ENCODE data around the gene MGRN1.

MGRN1 gene

DNA sequence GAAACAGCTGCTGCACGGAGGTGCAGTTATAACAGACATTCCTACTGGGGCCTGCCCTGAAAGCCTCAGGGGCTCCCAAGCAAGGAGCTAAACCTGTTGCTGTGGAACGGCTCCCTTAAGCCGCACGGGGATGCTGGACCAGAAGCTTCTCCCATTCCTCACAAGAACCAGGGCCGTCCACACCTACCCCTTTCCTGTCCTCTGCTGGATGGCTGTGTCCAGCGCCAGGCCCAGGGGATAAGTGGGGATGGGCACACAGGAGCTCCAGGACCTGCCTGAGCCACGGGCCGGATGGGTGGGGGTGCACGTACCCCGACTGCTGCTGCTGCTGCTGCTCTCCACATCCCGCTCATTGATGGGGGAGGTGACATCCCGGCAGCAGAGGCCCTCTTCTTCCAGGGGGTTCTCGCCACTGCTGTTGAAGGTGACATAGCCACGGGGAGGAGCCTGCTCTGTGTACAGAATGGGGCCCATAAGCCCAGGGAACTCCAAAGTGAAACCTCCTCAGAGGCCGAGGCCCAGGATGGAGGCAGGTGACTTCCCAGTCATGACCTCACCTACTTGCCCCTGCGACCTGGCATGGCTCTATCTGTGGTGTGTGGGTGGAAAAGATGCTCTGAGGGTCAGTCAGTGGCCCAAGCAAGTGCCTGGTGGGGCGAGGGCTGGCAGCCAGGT, 77.3 kb downstream of the MGRN1 start:
- FAIRE-seq (no peak), DNase-seq (ENCODE audit: insufficient read length, low spot score) (no peak)
- TF ChIP-seq POU2F2 (IDR thresholded peaks at IDR 0.05; ENCODE audit: low read depth, low read length) = no peak
- TF ChIP-seq SPI1 (IDR thresholded peaks at IDR 0.05; ENCODE audit: low read depth, low read length) = no peak
- TF ChIP-seq PAX5 (IDR thresholded peaks at IDR 0.05; ENCODE audit: insufficient read depth, low read length, severe bottlenecking) = no peak
- TF ChIP-seq POLR2AphosphoS5 (IDR thresholded peaks at IDR 0.05; ENCODE audit: low read depth, low read length) = no peak
- no peak for TF ChIP-seq POLR2A (IDR thresholded peaks at IDR 0.05; ENCODE audit: low read depth, low read length)
- no peak for TF ChIP-seq TAF1 (IDR thresholded peaks at IDR 0.05; ENCODE audit: low read depth, low read length)

DNA sequence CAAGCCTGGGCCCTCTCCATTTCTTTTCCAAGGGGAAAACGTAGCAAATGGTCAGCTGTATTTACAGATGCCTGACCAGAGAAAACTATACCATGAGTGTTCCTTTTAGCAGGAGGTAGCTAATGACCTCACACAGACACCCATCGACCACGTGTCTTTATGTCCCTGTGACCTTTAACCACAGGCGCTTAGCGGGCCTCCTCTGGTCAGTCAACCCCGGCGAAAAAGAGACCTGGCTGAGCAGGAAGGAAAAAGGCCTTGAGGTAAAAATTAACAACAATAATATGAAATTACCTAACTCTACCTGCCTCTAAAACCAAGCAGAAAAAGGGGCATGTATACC, 77.8 kb downstream of the MGRN1 start:
- DNase-seq (ENCODE audit: insufficient read length, low spot score) (no peak), FAIRE-seq (no peak)
- TF ChIP-seq POU2F2 (IDR thresholded peaks at IDR 0.05; ENCODE audit: low read depth, low read length) = no peak

DNA sequence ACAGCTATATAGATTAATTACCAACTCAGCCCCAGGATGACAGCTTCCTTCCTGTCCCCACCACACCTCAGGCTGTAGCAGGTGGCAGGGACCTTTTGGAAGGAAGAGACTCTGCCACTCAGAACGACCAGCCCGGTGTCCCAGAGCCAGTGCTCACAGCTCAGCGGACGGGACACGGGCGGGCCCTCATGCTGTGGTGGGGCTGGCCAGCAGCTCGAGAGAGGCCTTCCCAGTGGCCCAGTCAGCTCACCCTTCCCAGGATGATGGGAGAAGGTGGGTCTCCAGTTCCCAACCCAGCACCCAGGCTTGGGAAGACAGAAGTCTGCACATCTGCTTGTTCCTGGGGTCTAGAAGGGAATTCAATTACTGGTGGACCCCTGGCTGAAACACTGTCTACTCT, 79.3 kb downstream of the MGRN1 start:
- FAIRE-seq (no peak), DNase-seq (ENCODE audit: insufficient read length, low spot score) (no peak)
- TF ChIP-seq POU2F2 (IDR thresholded peaks at IDR 0.05; ENCODE audit: low read depth, low read length) = no peak
- no peak for TF ChIP-seq TAF1 (IDR thresholded peaks at IDR 0.05; ENCODE audit: low read depth, low read length)
- no peak for TF ChIP-seq POLR2AphosphoS5 (IDR thresholded peaks at IDR 0.05; ENCODE audit: low read depth, low read length)
- TF ChIP-seq POLR2A (IDR thresholded peaks at IDR 0.05; ENCODE audit: low read depth, low read length) = no peak
- TF ChIP-seq SPI1 (IDR thresholded peaks at IDR 0.05; ENCODE audit: low read depth, low read length) = no peak
- no peak for TF ChIP-seq PAX5 (IDR thresholded peaks at IDR 0.05; ENCODE audit: insufficient read depth, low read length, severe bottlenecking)

DNA sequence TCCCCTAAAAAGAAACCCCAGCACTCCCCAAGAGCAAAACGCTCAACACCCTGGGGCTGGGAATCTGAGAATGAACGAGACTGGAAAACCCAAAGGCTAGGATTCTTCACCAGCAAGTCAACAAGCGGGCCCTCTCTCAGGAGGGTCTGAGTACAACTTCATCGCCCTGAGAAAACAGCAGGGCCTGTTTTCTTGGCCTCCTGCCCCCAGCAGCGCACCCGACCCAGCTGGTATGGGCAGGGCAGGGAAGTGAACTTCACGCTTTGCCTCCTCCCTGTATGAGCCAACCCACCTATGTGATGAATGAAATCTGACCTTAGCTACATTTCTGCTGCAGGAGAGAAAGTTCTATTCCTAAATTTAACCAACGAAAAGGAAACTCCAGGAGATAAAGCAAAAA, 79.9 kb downstream of the MGRN1 start:
- no peak for DNase-seq (ENCODE audit: insufficient read length, low spot score)
- TF ChIP-seq PAX5 (IDR thresholded peaks at IDR 0.05; ENCODE audit: insufficient read depth, low read length, severe bottlenecking) (no peak), POU2F2 (IDR thresholded peaks at IDR 0.05; ENCODE audit: low read depth, low read length) (no peak), SPI1 (IDR thresholded peaks at IDR 0.05; ENCODE audit: low read depth, low read length) (no peak), POLR2AphosphoS5 (IDR thresholded peaks at IDR 0.05; ENCODE audit: low read depth, low read length) (no peak), POLR2A (IDR thresholded peaks at IDR 0.05; ENCODE audit: low read depth, low read length) (no peak), TAF1 (IDR thresholded peaks at IDR 0.05; ENCODE audit: low read depth, low read length) (no peak)
- no peak for FAIRE-seq

DNA sequence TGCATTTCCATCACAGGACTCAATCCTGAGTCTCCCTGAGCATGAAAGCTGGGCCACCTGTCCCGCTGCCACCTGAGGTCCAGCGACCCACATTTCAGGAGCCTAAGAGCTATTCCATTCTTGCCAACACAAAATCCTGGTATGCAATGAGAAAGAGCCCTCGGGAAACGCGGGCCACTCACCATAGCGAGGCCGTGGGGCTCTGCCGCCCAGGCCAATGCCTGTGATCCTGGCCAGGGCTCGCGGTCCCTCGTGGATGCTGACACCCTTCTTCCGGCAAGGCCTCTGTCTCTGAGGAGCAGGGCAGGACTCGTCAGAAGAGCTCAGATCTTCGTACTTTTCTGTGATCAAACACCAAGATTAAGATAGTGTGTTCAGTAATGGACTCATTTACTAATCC, 80.3 kb downstream of the MGRN1 start:
- DNase-seq (ENCODE audit: insufficient read length, low spot score) (no peak), FAIRE-seq (no peak)
- TF ChIP-seq POLR2A (IDR thresholded peaks at IDR 0.05; ENCODE audit: low read depth, low read length) = no peak
- TF ChIP-seq PAX5 (IDR thresholded peaks at IDR 0.05; ENCODE audit: insufficient read depth, low read length, severe bottlenecking) = no peak
- no peak for TF ChIP-seq TAF1 (IDR thresholded peaks at IDR 0.05; ENCODE audit: low read depth, low read length)

DNA sequence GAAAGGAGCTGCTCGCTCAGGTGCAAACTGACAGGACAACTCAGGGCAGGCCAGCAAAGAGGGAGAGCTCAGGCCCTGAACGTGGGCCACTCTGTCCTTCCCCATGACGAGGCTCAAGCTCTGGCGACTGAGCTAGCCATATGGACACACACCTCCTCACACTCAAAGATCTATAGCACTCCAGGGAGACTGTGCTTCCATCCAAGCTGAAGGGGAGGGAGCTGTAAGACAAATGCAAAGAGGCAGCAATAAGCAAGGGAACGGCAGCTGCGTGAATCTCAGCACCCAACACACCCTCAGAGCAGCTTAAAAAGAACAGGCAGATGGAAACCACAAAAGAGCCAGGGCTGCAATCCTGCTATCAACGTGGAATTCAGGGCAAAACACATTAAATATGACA, 82.2 kb downstream of the MGRN1 start:
- FAIRE-seq (no peak), DNase-seq (ENCODE audit: insufficient read length, low spot score) (no peak)
- TF ChIP-seq TAF1 (IDR thresholded peaks at IDR 0.05; ENCODE audit: low read depth, low read length) = no peak
- no peak for TF ChIP-seq POU2F2 (IDR thresholded peaks at IDR 0.05; ENCODE audit: low read depth, low read length)
- no peak for TF ChIP-seq POLR2AphosphoS5 (IDR thresholded peaks at IDR 0.05; ENCODE audit: low read depth, low read length)
- TF ChIP-seq PAX5 (IDR thresholded peaks at IDR 0.05; ENCODE audit: insufficient read depth, low read length, severe bottlenecking) = no peak
- no peak for TF ChIP-seq SPI1 (IDR thresholded peaks at IDR 0.05; ENCODE audit: low read depth, low read length)
- no peak for TF ChIP-seq POLR2A (IDR thresholded peaks at IDR 0.05; ENCODE audit: low read depth, low read length)

DNA sequence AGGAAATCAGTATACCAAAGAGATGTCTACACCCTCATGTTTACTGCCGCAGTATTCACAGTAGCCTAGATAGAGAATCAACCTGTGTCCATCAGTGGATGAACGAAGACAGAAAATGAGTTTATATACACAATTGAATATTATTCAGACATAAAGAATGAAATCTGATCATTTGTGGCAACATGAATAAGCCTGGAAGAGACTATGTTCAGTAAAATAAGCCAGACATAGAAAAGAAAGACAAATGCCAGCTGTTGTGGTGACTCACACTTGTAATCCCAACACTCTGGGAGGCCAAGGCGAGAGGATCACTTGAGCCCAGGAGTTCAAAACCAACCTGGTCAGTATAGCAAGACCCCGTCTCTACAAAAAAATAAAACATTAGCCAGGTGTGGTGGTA, 84.9 kb downstream of the MGRN1 start:
- DNase-seq (ENCODE audit: insufficient read length, low spot score) (no peak), FAIRE-seq (no peak)
- TF ChIP-seq TAF1 (IDR thresholded peaks at IDR 0.05; ENCODE audit: low read depth, low read length) = no peak
- no peak for TF ChIP-seq PAX5 (IDR thresholded peaks at IDR 0.05; ENCODE audit: insufficient read depth, low read length, severe bottlenecking)
- TF ChIP-seq SPI1 (IDR thresholded peaks at IDR 0.05; ENCODE audit: low read depth, low read length) = no peak
- TF ChIP-seq POU2F2 (IDR thresholded peaks at IDR 0.05; ENCODE audit: low read depth, low read length) = no peak
- TF ChIP-seq POLR2AphosphoS5 (IDR thresholded peaks at IDR 0.05; ENCODE audit: low read depth, low read length) = no peak
- no peak for TF ChIP-seq POLR2A (IDR thresholded peaks at IDR 0.05; ENCODE audit: low read depth, low read length)

DNA sequence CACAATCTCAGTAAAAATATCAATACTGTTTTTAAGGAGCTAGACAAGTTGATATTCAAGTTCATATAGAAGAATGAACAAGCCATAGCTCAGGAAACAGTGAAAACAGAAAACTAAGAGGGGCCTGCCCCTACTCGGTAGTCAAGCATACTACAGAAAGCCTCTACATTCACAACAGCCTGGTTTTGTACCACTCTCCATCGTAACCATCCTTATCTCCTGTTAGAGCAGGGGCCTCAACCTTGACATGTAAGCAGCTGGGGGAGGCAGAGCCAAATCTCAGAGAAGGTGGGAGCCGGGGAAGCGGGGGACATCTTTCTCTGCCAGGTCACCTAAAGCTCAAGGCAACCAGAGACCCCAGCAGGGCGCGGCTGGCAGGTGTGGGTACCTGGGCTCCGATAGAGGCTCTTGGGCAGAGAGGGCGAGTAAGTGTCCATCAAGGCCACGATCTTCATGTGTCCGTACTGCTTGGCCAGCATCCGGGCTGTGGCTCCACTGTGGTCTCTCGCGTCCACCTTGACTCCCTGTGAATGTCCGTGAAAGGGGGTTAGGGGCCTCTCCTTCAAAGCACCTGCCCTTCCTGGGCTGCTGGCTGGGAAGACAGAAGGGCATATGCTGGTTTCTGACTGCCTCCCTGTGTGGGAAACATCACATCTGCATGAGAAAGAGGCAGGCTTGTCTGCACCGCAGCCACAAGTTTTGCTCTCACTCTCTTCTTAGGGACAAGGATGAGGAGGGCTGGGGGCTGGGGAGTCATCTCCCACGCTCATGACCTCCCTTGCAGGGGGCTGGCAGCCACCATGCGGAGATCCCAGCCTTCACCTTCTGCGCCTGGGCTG, 89.3 kb downstream of the MGRN1 start:
- TF ChIP-seq TAF1 (IDR thresholded peaks at IDR 0.05; ENCODE audit: low read depth, low read length) (no peak), POU2F2 (IDR thresholded peaks at IDR 0.05; ENCODE audit: low read depth, low read length) (no peak), PAX5 (IDR thresholded peaks at IDR 0.05; ENCODE audit: insufficient read depth, low read length, severe bottlenecking) (no peak), POLR2A (IDR thresholded peaks at IDR 0.05; ENCODE audit: low read depth, low read length) (no peak), SPI1 (IDR thresholded peaks at IDR 0.05; ENCODE audit: low read depth, low read length) (no peak), POLR2AphosphoS5 (IDR thresholded peaks at IDR 0.05; ENCODE audit: low read depth, low read length) (no peak)
- FAIRE-seq = no peak

DNA sequence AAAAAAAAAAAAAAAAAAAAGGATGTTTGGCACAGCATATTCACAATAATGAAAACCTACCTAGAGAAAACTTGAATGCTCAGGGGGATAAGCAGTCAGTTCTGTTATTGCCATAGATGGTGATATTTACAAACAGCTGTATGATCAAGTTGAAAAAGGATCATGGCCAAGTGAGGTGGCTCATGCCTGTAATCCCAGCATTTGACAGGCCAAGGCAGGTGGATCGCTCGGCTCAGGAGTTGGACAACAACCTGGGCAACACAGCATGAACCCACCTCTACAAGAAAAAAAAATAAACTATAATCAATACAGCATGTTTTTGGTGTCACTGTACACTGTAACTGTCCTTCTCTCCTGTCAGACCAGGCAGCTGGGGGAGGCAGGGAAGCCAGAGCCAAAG, 90.4 kb downstream of the MGRN1 start:
- FAIRE-seq = no peak
- no peak for TF ChIP-seq TAF1 (IDR thresholded peaks at IDR 0.05; ENCODE audit: low read depth, low read length)
- TF ChIP-seq PAX5 (IDR thresholded peaks at IDR 0.05; ENCODE audit: insufficient read depth, low read length, severe bottlenecking) = no peak
- TF ChIP-seq POU2F2 (IDR thresholded peaks at IDR 0.05; ENCODE audit: low read depth, low read length) = no peak
- TF ChIP-seq POLR2AphosphoS5 (IDR thresholded peaks at IDR 0.05; ENCODE audit: low read depth, low read length) = no peak
- TF ChIP-seq SPI1 (IDR thresholded peaks at IDR 0.05; ENCODE audit: low read depth, low read length) = no peak
- no peak for TF ChIP-seq POLR2A (IDR thresholded peaks at IDR 0.05; ENCODE audit: low read depth, low read length)
- DNase-seq (ENCODE audit: insufficient read length, low spot score) = no peak

More for the DNA sequence above, 89.3 kb downstream of the MGRN1 start:
- DNase-seq (ENCODE audit: insufficient read length, low spot score) = no peak

DNA sequence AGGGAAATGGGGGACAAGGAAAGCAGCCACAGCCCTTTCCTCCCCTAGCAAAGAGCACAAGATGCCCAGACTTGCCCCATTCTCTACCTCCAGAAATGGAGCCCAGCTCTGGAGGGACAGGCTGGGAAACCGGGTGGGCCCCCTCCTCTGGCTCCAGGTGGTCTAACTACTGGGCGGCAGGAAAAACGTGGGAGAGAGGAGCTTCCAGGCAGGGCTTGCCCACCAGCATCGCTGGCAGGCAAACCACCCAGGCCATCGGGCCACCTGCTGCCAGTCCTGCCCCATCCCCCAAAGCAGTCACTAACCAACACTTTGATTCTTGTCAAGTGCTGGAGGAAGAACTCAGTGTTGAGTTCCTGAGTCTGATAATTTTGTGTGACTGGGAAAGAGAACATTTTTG, 93.8 kb downstream of the MGRN1 start:
- DNase-seq (ENCODE audit: insufficient read length, low spot score) = no peak
- FAIRE-seq = no peak
- TF ChIP-seq PAX5 (IDR thresholded peaks at IDR 0.05; ENCODE audit: insufficient read depth, low read length, severe bottlenecking) = no peak
- no peak for TF ChIP-seq SPI1 (IDR thresholded peaks at IDR 0.05; ENCODE audit: low read depth, low read length)
- no peak for TF ChIP-seq TAF1 (IDR thresholded peaks at IDR 0.05; ENCODE audit: low read depth, low read length)
- no peak for TF ChIP-seq POLR2A (IDR thresholded peaks at IDR 0.05; ENCODE audit: low read depth, low read length)
- TF ChIP-seq POU2F2 (IDR thresholded peaks at IDR 0.05; ENCODE audit: low read depth, low read length) = no peak
- no peak for TF ChIP-seq POLR2AphosphoS5 (IDR thresholded peaks at IDR 0.05; ENCODE audit: low read depth, low read length)
